GM21515 (cell line): ENCODE measurements around the gene HESX1.
A peak's percentile ranks its signal among the peaks of the same experiment; 100 is the strongest.

ENCODE experiments used
- ATAC-seq: cut with Tn5 transposase; IDR thresholded peaks from one replicate; pipeline ENCODE4 v1.9.1; 2021; ENCODE audit not compliant: unreplicated experiment

Gene HESX1

DNA sequence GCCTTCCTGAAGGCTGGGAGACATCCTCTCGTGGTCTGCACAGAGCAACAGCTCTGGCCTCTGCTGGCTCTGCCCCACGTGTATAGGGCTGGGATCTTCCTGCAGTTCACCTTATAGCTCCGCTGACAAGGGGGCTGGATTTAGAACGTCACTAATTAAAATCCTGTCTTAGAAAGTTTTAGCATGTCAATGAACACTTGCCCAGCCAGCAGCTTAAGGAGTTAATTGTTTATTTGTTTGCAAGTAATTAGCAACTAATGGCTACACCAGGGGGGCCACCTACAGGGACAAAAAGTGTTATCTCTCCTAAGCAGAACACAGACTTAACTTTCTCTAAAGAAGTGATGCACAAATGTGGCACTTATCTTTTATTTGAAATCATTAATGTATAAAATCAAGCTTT lies at the start of gene HESX1:
TSS of gene HESX1 (minus strand) at position 84 of the 403 bp plus-strand sequence. CDS start at position 24, 60 bp downstream.
- no peak for ATAC-seq

DNA sequence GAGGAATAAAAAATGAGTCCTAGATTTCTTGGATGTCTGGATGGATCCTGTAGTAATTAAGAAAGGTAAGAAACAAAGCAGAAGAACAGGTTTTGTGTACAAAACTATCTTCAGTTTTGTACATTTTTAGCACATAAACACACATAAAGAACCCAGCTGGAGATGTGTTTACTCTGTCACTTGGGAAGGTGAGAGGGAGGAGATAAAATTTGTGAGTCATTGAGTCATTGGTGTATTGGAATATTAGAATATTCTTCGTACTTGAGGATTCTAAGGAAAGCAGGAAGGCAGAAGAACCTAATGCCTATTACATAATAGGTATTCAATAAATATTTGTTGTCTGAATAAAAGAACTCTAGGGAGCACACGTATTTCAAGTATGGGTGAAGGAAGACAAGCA lies 45.2 kb upstream of the HESX1 start:
- no peak for ATAC-seq

DNA sequence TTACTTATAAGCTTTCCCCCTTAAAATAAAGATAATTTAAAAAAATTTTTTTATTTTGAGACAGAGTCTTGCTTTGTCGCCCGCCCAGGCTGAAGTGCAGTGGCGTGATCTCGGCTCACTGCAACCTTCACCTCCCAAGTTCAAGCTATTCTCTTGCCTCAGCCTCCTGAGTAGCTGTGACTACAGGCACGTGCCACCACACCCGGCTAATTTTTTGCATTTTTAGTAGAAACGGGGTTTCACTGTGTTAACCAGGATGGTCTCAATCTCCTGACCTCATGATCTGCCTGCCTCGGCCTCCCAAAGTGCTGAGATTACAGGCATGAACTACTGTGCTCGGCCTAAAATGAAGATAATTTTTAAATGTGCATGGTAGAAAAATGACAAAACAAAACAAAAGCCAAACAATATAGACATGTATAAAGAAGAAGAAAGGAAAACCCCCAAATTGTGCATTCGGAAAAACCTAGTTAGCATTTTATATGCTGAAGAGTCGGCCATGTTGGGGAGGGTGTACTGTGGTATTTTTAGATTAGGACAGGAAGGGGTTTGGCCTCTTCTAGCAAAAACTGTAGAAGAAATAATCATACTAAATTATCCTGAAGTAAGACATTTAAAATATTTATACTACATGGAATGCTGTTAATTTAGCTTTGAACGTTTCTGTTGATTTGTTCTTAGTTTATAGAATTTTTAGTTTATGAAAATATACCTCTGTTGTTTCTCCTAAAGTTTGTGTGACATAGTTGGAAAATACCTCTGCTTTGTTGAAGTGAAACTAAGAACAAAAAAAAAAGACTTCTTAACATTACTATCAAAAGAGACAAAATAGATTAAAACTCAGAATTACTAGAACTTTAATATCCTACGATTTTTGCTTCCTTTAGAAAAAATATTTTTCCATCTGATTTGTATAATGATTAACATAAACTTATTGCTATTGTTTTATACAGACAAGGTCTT lies 35.1 kb upstream of the HESX1 start:
- ATAC-seq, result no peak

DNA sequence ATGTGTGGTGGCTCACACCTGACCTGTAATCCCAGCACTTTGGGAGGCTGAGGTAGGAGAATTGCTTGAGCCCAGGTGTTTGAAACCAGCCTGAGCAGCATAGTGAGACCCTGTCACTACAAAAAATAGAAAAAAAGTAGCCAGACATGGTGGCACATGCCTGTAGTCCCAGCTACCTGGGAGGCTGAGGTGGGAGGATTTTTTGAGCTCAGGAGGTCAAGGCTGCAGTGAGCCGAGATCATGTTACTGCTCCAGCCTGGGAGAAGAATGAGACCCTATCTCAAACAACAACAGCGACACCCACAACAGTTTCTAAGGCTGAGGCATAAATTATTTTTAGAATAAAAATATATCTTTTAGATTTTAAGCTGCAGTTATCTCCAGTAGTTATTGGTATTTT lies 34.0 kb upstream of the HESX1 start:
- no peak for ATAC-seq

DNA sequence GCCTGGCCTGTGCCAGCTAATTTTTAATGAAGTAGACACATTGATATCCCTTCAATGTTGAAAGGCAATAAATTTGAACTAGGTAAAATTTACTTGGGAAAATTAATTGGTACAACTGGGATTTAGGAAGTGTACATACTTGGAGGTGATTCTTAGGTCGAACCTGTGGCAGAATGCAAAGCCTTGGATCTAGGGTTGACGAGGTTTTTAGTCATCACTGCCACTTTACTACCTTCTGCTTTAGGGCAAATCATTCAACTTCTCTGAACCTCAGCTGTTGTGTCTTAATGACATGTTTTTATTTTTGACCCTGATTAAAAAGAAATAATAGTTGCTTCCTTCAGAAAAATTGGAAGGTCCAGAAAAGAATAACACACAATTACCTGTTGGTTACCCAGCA lies 30.2 kb upstream of the HESX1 start:
- ATAC-seq, result no peak

DNA sequence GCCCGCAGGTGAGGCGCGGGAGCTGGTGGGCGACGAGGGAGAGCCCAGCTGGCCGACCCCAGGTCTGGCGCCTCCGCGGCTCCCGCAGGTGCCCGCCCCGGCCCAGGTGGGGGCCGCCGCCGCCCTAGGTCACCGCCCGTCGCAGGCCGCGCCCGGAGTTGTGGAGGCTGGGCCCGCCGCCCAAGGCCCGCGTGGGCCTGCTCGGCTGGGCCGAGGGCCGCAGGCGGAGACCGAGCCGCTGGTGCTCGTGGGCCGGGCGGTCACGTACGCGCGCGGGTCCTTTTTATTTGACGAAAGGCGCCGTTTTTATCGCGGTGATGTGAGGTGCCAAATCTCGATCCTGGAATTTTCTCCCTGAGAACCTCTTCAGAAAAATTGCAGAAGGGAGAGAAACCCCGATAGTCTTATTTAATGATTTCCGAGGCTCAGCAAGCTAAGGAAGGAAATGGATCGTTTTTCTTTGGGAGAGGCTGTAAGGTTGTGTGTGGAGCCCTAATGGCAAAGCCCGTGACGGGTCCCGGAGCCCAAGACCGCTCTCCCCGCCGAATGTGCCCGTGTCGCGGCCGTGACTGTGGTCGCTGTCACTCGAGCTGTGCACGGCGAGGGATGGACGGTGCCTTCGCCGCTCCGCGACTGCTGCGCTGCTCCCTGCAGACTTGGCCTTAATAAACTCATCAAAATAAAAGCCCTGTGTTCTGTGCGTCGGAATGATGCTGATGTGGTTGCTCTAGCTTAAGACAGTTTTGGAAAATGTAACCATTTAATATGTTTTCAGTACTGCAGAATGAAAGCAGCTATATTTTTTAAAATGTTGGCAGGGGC lies 28.4 kb upstream of the HESX1 start:
- ATAC-seq, result no peak

DNA sequence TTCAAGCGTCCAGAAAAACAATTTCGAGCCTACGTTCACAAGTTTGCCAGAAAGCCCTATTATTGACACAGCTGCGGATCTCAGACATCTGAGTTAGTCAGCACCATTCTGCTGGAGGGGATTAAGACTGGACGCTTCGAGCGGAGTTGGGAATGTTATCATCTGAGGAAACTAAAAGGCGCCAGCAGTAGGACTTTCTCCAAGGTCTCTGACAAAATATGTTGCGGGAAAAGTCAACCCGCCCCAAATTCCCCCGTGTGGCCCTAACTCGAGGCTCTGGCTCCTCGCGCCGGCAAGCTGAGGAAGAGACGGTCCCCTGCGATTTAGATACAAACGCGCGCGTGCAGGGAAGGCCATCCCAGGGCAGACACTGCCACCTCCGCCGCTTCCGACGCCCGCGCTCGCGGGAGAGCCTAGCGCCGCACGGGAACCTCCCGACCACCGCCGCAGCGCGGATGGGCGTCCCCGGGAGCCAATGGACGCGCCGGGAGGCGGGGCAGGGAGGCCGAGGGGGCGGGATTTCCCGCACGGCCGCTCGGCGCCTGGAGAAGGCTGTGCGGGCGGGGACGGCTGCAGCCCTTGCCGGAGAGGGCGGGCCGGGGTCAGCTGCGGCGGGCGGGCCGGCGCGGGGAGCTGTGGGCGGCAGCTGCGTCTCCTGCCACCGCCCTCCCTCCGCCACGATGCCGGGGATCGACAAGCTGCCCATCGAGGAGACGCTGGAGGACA lies 27.6 kb upstream of the HESX1 start, which contains the start of gene APPL1:
TSS of gene APPL1 (plus strand) at position 526 of the 726 bp plus-strand sequence. CDS start at position 681, 155 bp downstream.
- ATAC-seq, result peak; percentile 92

DNA sequence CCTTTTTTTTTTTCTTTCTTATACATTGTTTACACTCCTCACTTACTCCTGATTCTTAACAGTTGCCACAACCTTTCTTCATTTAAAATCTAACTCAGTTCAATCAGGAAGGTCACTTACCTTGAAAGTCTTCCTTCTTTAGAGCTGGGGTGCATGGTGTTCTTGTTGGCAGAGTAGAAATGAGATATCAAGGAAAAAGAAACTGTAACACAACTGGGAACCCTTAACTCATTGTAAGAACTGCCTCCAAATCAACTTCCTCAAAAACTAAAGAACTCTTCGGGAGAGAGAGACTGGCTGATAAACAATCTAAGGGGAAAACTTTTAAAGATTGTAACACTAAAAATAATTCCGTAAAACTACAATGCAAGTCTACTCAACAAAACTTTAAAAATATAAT lies 26.4 kb upstream of the HESX1 start:
- no peak for ATAC-seq

DNA sequence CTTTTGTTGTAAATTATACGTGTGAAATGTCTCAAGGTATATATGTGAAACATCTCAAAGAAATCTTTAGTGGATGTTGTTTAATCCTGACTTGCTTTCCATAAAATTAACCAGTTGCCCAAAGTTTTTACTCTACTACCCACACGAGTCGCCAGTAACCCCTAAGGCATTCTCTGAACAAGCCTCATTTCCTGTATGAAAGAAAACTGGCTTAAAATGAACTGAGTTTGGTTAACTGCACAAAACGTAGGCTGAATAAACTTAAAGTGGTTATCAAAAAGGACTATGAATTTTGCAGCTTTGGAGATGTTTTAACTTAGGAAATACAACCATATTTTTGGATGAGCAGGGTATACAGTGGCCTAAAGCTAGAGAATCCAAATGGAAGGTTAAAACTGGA lies 25.1 kb upstream of the HESX1 start:
- ATAC-seq, result no peak

DNA sequence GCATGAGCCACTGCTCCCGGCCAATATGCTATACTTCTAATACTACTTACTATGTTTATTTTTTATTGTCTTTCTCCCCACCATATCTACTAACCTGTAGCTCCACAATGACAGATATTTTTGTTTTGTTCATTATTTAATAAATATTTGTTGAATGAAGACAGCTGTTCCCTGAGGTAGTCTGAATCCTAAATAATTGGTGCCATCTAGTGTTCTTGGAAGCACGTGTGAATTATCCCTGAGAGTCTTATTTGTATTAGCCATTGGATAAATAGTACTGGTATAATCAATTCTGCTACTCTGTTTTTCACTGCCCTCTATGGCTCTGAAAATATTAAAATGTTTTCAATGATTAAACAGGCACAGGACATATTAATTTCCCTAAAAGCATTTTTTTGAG lies 22.1 kb upstream of the HESX1 start:
- no peak for ATAC-seq

DNA sequence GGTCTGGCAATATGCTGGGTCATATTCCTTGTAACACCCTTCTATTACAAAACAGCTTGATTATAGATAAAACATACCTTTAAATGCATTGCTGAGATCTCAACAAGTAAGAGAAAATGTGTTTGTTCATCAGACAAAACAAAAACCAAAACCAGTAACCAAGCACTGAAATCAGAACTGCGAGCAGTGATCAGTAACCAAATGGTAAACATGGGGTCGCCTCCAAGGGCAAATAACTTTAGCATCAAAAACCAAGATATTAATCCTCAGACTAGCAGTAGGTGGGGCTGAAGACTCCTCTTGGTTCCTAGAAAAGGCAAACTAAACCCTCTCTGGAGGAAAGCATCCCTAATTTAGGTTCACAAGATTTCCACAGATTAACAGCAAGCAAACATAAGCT lies 6.6 kb upstream of the HESX1 start:
- no peak for ATAC-seq

DNA sequence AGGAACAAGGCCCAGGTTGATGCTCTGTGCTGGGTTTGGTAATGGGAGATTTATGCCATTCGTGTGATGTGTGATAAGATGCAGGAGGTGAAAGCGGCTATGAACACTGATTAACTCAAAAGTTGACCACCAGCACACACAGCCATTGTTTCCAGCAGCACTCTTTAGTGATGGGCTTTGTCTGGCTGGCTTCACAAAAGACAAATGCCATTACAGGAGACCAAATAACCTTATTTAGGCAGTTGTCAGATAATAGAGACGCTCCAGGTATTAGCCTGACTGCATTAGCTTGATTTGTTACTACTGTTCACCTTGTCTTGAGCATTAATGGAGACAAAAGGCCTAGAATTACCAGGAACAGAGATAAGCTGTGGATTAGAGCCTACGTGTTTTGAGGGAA lies 5.1 kb downstream of the HESX1 start:
- ATAC-seq, result no peak

DNA sequence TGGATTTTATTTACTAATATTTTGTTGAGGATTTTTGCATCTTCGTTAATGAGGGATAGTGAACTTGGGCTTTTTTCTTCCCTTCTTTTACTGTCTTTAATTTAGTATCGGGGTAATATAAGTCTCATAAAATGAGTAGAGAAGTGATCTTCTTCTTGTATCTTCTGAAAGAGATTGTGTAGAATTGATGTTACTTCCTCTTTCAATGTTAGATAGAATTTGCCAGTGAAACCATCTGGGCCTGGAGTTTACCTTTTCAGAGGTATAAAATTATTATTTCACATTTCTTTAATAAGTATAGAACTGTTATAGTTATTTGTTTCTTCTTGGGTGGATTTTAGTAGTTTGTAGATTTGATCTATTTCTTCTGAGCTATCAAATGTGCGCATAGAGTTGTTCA lies 7.8 kb downstream of the HESX1 start:
- ATAC-seq, result no peak

DNA sequence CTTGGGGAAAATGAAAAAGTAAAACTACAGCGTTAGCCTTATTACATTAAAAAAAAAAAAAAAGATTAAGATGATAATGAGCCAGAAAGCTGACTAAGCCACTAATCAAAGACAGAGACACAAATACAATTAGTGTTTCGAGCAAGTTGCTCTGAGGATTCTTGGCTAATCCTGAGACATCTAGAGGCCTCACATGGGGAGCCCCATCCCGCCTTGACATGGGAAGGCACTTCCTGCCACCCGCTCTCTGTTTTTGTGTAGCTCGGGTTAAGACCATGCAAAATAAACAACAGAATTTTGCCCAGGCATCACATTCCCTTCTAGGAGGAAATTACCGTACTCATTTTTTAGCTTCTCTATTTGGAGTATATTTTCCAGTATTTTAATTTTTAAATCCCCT lies 15.3 kb downstream of the HESX1 start:
- no peak for ATAC-seq

DNA sequence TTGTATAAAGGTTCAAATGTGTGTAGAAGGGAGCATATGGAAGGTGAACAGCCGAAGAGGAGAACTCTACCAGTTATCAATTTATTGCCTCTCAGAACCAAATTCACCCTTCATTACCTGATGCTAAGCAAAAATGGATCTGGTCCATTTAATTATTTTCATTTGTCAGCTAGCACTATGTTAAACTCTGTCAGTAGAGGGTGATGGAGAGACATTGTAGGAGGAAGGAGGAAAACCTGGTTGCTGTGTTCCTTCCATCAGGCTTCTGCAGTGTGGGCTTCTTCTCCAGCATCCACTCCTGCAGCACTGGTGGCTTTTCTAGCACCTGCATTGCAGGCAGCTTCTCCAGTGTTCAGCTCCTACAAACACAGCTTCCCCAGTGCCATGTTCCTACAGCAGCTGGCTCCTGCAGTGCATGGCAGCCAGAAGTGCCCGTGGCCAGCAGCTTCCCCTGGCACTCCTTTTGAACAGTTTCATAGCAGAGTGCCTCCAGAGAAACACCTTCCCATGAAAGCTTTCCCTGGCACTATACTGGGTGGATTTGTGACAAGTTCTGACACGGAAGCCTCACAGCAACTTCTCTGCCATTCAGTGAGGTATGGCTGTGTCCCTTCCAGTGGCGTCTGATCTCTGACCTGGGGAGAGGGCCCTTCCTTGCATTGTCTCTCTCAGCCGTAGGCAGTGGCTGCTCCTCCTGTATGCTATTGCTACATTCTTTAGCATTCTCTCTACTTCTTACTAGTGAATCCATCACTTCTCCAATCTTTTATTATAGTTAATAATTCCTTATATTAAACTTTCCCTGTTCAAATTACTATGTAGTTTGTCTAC lies 20.0 kb downstream of the HESX1 start:
- no peak for ATAC-seq

DNA sequence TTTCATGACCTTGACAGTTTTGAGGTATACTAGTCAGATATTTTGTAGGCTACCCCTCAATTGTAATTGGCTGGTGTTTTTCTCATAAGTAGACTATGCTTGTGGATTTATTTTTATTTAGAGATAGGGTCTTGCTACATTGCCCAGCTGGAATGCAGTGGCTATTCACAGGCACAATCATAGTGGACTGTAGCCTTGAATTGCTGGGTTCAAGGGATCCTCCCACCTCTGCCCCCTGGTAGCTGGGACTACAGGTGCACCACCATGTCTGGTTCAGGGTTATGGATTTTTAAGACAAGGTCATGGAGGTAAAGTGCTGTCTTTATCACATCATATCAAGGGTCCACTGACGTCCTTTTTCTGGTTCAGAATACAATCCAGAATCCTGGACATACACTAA lies 23.7 kb downstream of the HESX1 start:
- no peak for ATAC-seq

DNA sequence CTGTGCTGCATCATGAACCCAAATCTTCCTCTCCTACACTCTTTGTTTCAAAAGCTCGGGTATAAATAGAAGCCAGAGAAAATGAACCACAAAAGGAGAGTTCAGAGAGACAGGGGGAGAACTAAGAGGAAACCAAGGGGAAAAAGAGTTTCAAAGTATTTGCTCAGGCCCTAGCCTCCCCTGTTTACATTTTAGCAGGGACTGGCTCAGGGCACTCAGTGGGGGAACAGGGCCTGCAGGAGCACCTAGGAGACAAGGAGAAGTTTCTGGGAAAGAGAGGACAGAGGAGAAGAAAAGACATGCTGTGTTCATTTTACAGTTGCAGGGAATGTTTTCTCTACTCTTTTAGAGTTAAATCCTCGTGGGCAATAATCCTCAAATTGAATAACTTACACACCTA lies 26.1 kb downstream of the HESX1 start:
- no peak for ATAC-seq

DNA sequence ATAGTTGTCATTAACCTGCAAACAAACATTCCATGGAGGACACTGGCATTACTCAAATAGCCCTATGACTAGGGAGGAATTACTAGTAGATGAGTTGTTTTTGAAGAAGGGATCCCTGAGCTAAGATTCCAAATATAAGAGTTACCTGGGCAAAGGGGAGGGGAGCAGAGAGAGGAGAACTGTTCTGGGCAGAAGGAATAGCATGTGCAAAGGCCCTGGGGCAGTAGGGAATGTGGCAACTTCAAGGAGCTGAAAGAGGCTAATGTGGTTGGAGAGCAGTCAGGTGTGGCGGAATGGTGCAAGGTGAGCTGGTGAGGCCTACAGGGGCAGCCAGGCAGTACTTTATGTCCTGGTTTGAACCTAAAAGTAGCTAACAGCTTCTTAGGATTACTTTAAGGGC lies 28.8 kb downstream of the HESX1 start:
- ATAC-seq, result no peak

DNA sequence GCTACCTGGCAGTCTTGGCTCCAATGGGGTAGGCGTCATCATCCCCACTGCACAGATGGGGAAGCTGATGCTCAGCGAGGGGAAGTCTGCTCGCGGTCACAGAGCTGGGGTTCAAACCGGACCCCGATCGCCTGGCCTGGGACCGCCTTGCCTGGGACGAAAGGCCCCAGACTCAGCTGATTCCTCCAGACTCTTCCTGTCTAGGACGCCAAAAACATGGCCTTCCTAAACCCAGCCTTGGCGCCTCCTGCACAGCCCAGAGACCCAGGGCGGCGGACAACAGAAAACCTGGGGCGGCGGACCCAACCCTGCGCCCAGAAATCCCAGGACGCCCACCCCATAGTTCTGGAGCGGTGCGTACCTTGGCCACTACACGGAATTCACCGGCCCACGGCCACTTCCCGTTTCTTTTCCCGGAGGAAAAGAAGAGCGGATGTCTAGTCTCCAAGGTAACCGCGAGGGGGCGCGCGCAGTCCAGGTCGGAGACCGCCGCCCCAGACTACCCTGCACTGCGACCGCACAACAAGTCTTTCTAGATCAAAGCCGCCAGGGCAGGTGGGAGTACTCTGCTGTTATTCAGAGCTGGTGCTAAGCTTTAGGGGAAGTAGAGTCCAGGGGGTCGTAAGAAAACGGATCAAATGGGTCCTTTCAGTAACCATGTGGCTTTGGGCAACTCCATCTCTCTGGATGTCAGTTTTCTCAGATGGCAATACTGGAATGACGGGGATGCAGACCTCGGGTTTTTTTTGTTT lies 29.7 kb downstream of the HESX1 start:
- ATAC-seq, result peak; percentile 82

DNA sequence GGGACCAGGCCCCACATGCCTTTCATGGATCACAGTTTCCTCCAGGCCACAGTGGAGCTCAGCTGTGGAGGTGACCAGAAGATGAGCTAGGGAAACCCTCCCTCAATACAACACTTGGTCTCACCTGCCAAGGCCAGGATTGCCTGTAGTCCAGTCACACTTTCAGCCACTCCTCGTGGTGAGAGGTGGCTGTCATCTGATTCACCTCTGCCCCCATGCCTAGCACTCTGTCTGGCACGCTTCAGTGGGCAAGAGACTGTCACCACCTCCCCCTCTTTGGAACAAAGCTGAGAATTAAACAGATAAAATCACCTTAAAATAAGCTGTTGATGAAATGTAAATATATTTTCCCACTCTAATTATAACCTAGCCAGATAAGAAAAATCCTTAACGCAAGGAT lies 30.7 kb downstream of the HESX1 start:
- ATAC-seq, result no peak
